HG03103 (cell line): Measurements from ENCODE around the gene ZNF500.
A peak's percentile ranks its signal among the peaks of the same experiment; 100 is the strongest.

Experiments
- ATAC-seq: cut with Tn5 transposase; IDR thresholded peaks from one replicate; pipeline ENCODE4 v1.9.1; 2021; ENCODE audit warnings: low read depth; ENCODE audit not compliant: unreplicated experiment

The ZNF500 gene

GRCh38 chr16:4775005-4775404 lies 8.0 kb upstream of the ZNF500 start:
- ATAC-seq = no peak

DNA sequence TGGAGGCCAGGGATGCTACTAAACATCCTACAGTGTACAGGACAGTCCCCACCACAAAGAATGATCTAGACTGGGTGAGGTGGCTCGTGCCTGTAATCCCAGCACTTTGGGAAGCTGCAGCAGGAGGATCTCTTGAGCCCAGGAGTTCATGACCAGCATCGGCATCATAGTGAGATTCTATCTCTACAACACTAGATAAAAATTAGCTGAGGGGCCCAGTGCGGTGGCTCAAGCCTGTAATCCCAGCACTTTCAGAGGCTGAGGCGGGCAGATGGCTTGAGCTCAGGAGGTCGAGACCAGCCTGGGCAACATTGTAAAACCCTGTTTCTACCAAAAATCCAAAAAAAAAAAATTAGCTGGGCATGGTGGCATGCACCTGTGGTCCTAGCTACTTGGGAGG lies 5.4 kb upstream of the ZNF500 start:
- ATAC-seq = no peak

GRCh38 chr16:4771646-4772045 lies 4.7 kb upstream of the ZNF500 start:
- ATAC-seq = no peak

DNA sequence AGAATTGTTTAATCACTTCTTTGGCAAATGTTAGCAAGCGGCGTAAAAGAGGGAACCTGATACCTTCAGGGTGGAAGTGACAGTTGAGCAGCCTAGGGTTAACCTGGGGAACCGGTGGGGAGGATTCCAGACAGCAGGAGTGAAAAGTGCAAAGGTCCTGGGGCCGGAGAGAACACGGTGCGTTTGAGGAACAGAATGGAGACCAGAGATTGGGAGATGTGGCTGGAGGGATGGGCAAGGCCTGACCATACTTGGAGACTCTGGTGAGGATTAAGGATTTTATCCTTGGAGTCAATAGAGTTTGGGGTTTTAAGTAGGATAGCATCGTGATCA lies 2.3 kb upstream of the ZNF500 start:
- no peak for ATAC-seq

GRCh38 chr16:4768549-4769305 lies 1.8 kb upstream of the ZNF500 start:
- peak; percentile 66 for ATAC-seq

DNA sequence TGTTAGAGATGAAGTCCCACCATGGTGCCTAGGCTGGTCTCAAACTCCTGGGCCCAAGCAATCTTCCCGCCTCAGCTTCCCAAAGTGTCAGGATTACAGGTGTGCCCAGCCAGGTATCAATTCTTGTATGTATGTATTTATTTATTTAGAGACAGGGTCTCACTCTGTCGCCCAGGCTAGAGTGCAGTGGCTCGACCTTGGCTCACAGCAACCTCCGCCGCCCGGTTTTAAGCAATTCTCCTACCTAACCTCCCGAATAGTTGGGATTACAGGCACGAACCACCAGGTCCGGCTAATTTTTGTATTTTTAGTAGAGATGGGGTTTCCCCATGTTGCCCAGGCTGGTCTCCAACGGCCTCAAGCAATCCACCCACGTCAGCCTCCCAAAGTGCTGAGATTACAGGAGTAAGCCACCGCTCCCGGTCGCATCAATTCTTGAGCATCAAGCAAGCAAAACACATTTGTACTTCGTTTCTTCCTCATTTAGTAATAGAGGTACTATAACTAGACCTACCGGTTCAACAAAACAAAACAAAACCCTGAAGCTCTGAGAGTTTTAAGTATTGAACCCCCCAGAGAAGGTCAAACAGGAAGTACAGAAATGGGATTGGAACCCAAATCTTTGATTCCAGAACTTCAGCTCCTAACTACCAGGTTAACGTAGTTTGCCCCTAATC lies 1.0 kb upstream of the ZNF500 start:
- no peak for ATAC-seq

- no peak for ATAC-seq
These were observed 1.2 kb downstream of the ZNF500 start for GRCh38 chr16:4765511-4766474.

DNA sequence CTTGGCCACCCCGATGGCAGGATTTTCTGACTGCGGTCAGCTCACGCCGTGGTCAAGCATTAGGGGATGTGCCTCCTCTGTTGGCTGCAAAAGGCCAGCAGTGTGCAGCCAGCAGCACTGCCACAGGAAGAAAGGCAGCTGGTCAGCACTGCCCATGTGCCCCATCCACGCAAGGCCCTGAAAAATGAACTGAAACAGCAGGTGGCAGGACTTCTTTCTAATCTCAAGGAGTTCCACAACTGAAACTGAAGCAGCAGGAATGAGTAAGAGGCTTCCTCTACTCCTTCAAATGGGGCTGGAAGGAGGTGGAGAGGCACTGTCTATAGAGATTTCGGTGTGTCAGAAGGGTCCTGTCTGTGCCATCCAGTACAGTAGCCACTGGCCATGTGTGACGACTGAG lies 3.2 kb downstream of the ZNF500 start:
- no peak for ATAC-seq

- ATAC-seq = no peak
These were observed 4.8 kb downstream of the ZNF500 start for GRCh38 chr16:4762205-4762604.

DNA sequence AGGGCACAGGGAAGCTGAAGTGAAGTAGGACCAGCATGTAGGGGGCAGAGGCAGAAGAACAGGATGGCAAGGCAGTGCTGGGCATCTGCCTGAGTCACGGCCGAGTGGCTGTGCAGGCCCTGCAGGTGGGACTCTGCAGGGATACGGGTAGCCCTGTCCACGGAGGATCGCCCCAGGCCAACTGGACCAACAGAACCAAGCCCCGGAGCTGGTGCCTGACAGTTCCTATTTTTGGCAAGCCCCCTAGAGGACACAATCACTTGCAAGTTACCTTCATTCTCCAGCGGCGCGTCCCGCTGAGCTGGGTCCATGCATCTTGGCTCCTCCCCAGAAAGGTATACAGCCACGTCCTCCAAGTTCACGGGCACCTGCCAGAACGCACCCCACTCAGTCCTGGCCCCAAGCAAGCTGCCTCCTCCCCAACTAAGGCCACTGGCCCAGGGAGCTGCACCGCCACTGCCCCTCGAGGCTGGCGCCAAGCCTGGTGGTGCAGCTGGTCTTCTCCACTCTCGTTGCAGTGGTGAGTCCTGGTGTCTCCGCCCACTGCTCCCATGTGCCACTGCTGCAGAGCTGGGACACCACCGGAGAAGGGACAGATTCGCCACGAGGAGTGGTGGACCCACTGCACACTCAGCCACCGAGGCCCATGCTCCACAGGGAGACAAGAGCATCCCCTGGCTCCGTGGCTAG lies 6.6 kb downstream of the ZNF500 start:
- ATAC-seq = no peak

- no peak for ATAC-seq
These were observed 11.3 kb downstream of the ZNF500 start for GRCh38 chr16:4755687-4756086.

DNA sequence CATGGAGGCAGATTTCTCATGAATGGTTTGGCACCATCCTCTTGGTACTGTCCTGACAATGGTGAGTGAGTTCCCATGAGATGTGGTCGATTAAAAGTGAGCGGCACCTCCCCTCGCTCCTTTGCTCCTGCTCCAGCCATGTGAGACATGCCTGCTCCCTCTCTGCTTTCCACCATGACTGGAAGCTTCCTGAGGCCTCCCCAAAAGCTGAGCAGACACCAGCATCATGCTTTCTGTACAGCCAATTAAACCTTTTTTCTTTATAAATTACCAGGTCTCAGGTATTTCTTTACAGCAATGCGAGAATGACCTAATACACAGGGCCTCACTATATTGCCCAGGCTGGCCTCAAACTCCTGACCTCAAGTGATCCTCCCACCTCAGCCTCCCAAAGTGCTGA lies 12.1 kb downstream of the ZNF500 start:
- ATAC-seq = no peak

DNA sequence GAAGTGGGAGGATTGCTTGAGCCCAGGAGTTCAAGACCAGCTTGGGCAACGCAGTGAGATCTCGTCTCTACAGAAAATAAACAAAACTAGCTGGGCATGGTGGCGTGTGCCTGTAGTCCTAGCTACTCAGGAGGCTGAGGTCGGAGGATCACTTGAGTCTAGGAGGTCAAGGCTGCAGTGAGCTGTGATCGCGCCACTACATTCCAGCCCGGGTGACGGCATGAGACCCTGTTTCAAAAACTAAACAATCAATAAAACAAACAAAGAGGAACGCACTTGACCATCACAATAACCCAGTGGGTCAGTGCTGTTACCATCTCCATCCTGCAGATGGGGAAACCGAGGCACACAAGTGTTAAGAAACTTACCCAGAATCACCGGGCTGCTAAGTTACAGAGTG lies 13.7 kb downstream of the ZNF500 start:
- no peak for ATAC-seq

- ATAC-seq = no peak
These were observed 14.4 kb downstream of the ZNF500 start for GRCh38 chr16:4752351-4753100.

DNA sequence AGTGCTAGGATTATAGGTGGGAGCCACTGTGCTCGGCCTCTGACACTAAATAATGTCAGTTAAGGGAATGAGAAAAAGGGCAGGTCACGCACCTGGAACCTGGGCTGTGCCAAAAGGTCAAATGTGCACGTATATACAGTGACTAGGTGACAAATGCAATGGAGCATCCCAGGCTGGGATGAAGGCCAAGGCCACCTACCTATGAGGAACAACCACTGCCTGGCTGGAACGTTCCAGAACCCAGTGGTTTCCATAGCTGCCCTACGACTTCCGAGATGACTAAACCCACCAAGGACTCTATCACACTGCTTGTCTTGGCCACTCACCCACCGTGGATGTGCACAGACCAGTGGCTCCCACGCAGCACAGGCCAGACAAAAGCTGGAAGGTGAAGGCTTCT lies 16.1 kb downstream of the ZNF500 start:
- no peak for ATAC-seq

- no peak for ATAC-seq
These were observed 17.2 kb downstream of the ZNF500 start for GRCh38 chr16:4749700-4750257.

GRCh38 chr16:4748682-4749411 lies 18.1 kb downstream of the ZNF500 start:
- no peak for ATAC-seq

DNA sequence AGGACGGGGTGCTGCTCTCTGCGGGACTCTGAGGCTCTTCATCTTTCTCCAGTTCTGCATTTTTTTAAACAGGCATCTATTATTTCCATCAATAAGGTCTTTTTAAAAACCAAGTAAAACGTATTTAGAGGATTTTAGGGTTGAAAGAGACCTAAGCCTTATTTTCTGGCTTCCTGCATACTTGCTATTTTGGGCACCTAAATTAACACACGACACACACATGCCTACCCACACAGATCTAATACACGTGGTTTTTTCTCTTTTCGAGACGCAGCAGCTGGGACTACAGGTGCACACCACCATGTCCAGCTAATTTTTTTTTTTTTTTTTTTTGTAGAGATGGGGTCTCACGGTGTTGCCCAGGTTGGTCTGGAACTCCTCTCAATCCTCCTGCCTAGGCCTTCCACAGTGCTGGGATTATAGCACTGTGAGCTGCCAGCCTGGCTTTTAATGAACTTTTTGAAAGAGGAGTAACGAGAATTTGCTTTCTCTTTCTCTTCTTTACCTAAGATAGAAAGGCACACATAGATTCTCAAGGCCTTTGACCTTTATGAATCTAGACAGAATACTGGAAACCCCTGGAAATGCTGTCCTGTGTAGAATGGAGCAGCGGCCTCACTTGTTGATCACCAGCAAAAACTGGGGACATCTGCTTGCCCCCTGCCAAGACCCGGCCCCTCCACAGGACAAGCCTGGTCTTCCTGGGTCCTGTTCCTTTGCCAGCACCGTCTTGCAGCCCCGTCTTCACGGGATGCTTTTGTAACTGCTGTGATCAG lies 18.9 kb downstream of the ZNF500 start:
- no peak for ATAC-seq
